ENCODE measurements around the gene NPHP1. TPM values are rescaled to one million over a fixed set of nuclear protein-coding genes. Genes with fewer than 3 reads are reported as not detected.
"Not testable (repeated sequence)": the region's sequence is repeated elsewhere in the genome, so short reads cannot be mapped to it uniquely, and the experiment has no call there.

Gene NPHP1
- total RNA-seq, 2 donors from 2014 or later, result 0.98 to 1.5 TPM

DNA sequence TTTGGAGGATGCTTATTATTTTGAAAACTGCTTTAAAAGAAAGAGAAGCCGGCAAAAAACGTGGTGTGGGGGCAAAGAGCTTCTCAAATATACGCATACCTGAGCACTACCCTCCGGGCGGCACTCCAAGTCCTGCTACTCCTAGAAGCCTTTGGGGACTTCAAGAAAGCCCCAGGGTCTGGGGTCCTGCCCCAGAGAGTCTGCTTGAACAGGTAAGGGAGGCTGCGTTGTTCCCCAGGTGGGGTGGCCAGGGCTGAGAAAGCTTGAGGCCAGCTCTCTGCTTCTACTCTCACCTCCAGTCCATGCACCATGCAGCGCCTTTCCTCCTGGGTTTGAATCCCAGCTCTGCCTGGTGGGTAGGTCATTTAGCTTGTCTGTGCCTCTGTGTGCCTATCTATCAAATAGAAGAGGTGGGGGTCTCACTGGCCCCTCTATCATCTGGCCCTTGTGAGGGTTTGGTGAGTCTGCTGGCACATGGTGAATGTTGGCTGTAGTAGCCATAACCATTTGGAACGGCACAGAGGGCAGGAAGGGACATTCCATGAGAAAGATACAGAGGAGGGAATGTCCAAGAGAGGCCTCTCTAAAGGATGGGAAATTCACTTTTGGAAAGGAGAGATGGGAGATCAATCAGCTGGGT lies 108.7 kb downstream of the NPHP1 start:
- no peak overlapping the region for H3K27ac Mint-ChIP-seq
- H3K4me1 Mint-ChIP-seq, result no peaks in the 10 kb centered on the region
- H3K36me3 Mint-ChIP-seq (ENCODE audit: low read depth), result no peaks in the 10 kb centered on the region
- ATAC-seq (replicated peaks), result no peak
- no peak overlapping the region for H3K4me3 Mint-ChIP-seq
- peaks cover 4% of the 10 kb centered on the region for H3K9me3 Mint-ChIP-seq
- H3K27me3 Mint-ChIP-seq, result peaks cover 9% of the 10 kb centered on the region

DNA sequence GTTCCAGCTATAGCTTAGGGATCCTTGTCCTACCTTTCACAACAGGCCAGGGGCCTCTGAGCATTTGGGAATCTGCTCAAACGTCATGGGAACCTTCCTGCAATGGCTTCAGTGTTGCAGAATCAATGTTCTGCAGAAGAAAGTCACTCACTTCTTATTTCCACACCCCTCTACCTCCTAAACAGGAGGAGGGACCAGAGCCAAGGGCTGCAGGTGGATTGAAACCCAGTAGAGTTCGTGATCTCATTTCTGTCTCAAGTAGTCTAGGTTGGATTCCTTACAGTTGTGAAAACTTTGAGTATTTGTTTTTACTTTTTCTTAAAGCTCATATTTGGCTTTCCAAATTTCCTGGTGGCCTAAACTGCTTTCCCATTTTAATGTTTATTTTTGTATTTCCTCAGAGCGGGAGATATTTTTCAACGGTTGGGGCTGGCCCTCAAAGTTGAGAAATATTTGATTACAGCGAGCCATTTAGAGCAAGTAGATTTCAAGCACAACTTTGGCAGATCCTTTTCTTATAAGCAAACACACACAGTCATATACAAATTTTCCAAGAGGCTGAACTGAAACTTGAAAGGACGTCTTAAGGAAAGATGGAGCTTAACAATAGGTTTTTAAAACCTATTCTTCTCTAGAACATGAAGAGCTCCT lies 109.8 kb downstream of the NPHP1 start:
- not testable (repeated sequence) for ATAC-seq (replicated peaks); H3K27ac Mint-ChIP-seq; H3K4me3 Mint-ChIP-seq

DNA sequence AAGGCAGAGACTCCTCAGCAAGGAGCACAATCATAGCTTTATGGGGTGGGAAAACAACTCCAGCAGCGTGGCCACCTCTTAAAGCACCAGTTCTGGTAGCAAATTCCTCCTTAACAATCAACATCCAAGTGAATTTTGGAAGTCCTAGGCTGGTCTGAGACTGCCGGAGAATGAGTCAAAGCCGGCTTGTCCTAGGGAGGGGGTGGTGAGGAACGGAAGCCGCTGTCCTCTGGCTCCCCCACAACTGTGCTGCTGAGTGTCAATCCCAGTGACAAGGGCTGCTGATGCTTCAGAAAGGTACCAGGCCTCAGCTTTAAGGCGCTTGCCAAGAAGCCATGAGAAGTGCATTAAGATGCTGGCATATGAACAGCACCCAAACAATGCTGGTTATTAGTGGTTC lies 110.9 kb downstream of the NPHP1 start:
- H3K27me3 Mint-ChIP-seq; H3K9me3 Mint-ChIP-seq; H3K27ac Mint-ChIP-seq; H3K4me3 Mint-ChIP-seq; H3K4me1 Mint-ChIP-seq; ATAC-seq (replicated peaks); H3K36me3 Mint-ChIP-seq (ENCODE audit: low read depth): not testable (repeated sequence)

More for the DNA sequence above, 109.8 kb downstream of the NPHP1 start:
- not testable (repeated sequence) for H3K36me3 Mint-ChIP-seq (ENCODE audit: low read depth); H3K27me3 Mint-ChIP-seq; H3K4me1 Mint-ChIP-seq; H3K9me3 Mint-ChIP-seq

DNA sequence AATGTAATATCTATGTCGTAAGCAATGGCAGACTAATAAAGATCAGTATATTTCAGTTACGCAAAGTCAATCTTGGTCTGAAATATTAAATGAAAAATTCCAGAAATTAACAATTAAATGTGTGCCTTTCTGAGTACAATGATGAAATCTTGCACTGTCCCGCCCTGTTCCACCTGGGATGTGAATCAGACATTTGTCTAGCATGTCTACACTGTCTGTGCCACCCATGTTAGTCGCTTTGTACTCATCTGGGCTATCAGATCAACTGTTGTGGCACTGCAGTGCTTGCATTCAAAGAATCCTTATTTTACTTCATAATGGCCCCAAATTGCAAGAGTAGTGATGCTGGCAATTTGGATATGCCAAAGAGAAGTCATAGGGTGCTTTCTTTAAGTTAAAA lies 114.6 kb downstream of the NPHP1 start:
- not testable (repeated sequence) for H3K4me3 Mint-ChIP-seq; ATAC-seq (replicated peaks); H3K36me3 Mint-ChIP-seq (ENCODE audit: low read depth); H3K27me3 Mint-ChIP-seq; H3K9me3 Mint-ChIP-seq; H3K4me1 Mint-ChIP-seq; H3K27ac Mint-ChIP-seq

DNA sequence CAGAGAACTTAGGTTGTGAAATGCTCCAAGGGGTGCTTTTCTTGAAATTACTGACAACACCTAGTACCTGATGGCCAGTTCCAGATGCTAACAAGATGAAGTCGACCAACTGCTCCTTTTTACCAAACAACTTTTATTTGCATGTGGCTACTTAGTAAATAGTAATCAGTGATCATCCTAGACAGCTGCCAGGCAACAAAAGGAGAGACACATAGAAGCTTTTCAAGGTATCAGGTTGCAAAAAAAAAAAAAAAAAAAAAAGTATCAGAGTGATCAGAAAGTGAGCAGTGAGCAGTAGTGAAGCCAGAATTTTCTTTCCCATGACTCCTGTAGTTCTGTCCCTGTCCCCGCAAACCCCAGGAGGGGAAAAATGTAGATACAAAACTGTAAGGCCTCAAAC lies 121.1 kb downstream of the NPHP1 start:
- ATAC-seq (replicated peaks); H3K27me3 Mint-ChIP-seq; H3K4me1 Mint-ChIP-seq; H3K9me3 Mint-ChIP-seq; H3K4me3 Mint-ChIP-seq; H3K36me3 Mint-ChIP-seq (ENCODE audit: low read depth); H3K27ac Mint-ChIP-seq: not testable (repeated sequence)

DNA sequence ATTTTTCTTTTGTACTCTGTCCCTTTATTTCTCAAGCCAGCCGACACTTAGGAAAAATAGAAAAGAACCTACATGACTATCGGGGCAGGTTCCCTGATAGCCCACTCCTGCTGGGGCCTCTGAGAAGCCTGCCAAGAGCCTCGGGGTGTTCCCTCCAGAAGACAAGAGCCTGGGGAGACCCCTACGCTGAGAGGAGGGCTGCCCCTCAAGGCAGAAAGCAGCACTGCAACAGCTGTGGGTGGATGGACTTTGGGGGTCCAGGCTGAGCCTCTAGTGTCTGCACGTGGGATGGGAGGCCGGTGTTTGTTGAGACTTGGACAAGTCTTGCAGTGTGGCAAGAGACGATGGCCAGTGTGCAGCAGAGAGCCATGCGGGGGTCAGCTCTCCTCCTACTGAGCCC lies 121.7 kb downstream of the NPHP1 start:
- not testable (repeated sequence) for H3K9me3 Mint-ChIP-seq; H3K4me3 Mint-ChIP-seq; H3K36me3 Mint-ChIP-seq (ENCODE audit: low read depth); H3K27me3 Mint-ChIP-seq; ATAC-seq (replicated peaks); H3K4me1 Mint-ChIP-seq; H3K27ac Mint-ChIP-seq

DNA sequence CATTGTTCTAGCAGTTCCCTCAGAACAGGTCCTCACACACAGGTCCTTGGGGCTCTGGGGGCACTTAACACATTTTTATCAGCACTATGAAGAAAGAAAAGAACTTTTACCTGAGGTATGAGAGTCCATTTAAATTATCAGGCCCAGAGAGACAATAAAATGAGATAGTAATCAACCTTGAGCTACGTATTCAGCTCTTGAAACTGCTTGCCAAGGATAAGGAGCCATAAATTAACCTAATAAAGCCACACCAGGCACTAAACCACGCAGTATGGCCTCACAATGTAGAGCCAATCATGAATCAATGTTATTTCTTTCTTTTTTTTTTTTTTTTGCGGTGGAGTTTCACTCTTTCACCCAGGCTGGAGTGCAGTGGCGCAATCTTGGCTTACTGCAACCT lies 126.7 kb downstream of the NPHP1 start:
- H3K9me3 Mint-ChIP-seq; H3K4me3 Mint-ChIP-seq; H3K27ac Mint-ChIP-seq; ATAC-seq (replicated peaks); H3K27me3 Mint-ChIP-seq; H3K36me3 Mint-ChIP-seq (ENCODE audit: low read depth); H3K4me1 Mint-ChIP-seq: not testable (repeated sequence)

DNA sequence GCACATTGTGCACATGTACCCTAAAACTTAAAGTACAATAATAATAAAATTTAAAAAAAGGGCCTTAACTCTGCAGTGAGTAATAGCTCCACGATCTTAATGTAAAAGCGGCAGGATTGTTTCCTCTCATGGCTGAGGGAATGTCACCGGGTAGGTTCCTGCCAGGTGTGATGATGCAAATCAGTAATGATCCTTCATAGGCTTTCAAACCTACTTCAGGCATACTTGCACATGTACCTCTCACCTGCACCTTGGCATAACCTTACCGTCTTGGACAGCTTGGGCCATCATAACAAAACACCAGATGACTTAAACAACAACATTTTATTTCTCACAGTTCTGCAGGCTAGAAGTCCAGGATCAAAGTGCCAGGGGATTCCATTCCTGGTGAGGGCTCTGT lies 128.9 kb downstream of the NPHP1 start:
- H3K4me3 Mint-ChIP-seq; H3K4me1 Mint-ChIP-seq; ATAC-seq (replicated peaks); H3K27ac Mint-ChIP-seq; H3K9me3 Mint-ChIP-seq; H3K36me3 Mint-ChIP-seq (ENCODE audit: low read depth); H3K27me3 Mint-ChIP-seq: not testable (repeated sequence)

Other genes with a start within 250 kb of the NPHP1 start
- under 1 TPM in 1 of 2 donors, not detected in 1; 0.13 TPM for gene MALL, start 89.2 kb downstream of the NPHP1 start, total RNA-seq
- 10 to 100 TPM; 33.0 to 55.3 TPM for gene MTLN, start 7.5 kb upstream of the NPHP1 start, total RNA-seq

Measured in activated T-helper 17 cell treated with anti-CD3 and anti-CD28 coated beads, Interleukin-2, amount 50 U/mL, for 72 hours (primary cell).